ENCODE measurements around the gene OR51I1. TPM values are rescaled to one million over a fixed set of nuclear protein-coding genes. Genes with fewer than 3 reads are reported as not detected.

Gene OR51I1
- not detected in 2 replicates for total RNA-seq

GRCh38 chr11:5441414-5441813, at the start of gene OR51I1:
Gene OR51I1, minus strand, starts transcription at chr11:5441514. Its CDS starts 0 bp downstream, at chr11:5441514.

GRCh38 chr11:5488385-5488784, 47.1 kb upstream of the OR51I1 start, which contains the start of gene OR52D1:
Gene OR52D1, plus strand, starts transcription at chr11:5488685. Its CDS starts 22 bp downstream, at chr11:5488707.

GRCh38 chr11:5449023-5449422, 7.7 kb upstream of the OR51I1 start, which contains the start of gene OR51I2:
Gene OR51I2, plus strand, starts transcription at chr11:5449323. Its CDS starts 4,166 bp downstream, at chr11:5453489.

GRCh38 chr11:5421811-5422210, 19.5 kb downstream of the OR51I1 start, which contains the start of gene OR51Q1:
Gene OR51Q1, plus strand, starts transcription at chr11:5422111. Its CDS starts 90 bp downstream, at chr11:5422201.

Other genes starting within 250 kb of the OR51I1 start
- not detected in 2 replicates for gene OR51V1, start 240.8 kb downstream of the OR51I1 start, total RNA-seq
- gene HBB, start 214.4 kb downstream of the OR51I1 start, total RNA-seq: not detected in 2 replicates
- 0.83 and 1.0 TPM in 2 replicates for gene HBD, start 207.0 kb downstream of the OR51I1 start, total RNA-seq
- not detected in 2 replicates for gene HBG1, start 191.7 kb downstream of the OR51I1 start, total RNA-seq
- not detected in 2 replicates for gene HBG2, start 186.7 kb downstream of the OR51I1 start, total RNA-seq
- gene HBE1, start 171.6 kb downstream of the OR51I1 start, total RNA-seq: 0.29 and 0.33 TPM in 2 replicates
- gene OR51B4, start 139.6 kb downstream of the OR51I1 start, total RNA-seq: not detected in 2 replicates
- not detected in 2 replicates for gene OR51B2, start 117.2 kb downstream of the OR51I1 start, total RNA-seq
- gene OR51B5, start 98.0 kb downstream of the OR51I1 start, total RNA-seq: 0.29 TPM in 1 of 2 replicates, not detected in the other
- gene OR51B6, start 90.0 kb downstream of the OR51I1 start, total RNA-seq: not detected in 2 replicates
- not detected in 2 replicates for gene OR51M1, start 57.7 kb downstream of the OR51I1 start, total RNA-seq
- gene OR51Q1, start 19.4 kb downstream of the OR51I1 start, total RNA-seq: not detected in 2 replicates
- gene OR51I2, start 7.8 kb upstream of the OR51I1 start, total RNA-seq: not detected in 2 replicates
- gene OR52D1, start 47.2 kb upstream of the OR51I1 start, total RNA-seq: not detected in 2 replicates
- gene UBQLN3, start 68.4 kb upstream of the OR51I1 start, total RNA-seq: 0.15 and 0.17 TPM in 2 replicates
- 0.15 and 0.17 TPM in 2 replicates for gene UBQLNL, start 75.2 kb upstream of the OR51I1 start, total RNA-seq
- gene OR52H1, start 107.0 kb upstream of the OR51I1 start, total RNA-seq: 0.17 and 0.73 TPM in 2 replicates
- gene OR52B6, start 139.4 kb upstream of the OR51I1 start, total RNA-seq: not detected in 2 replicates
- 3.3 and 9.7 TPM in 2 replicates for gene TRIM6, start 155.1 kb upstream of the OR51I1 start, total RNA-seq
- 13.7 and 19.2 TPM in 2 replicates for gene TRIM34, start 183.5 kb upstream of the OR51I1 start, total RNA-seq
- gene TRIM5, start 243.6 kb upstream of the OR51I1 start, total RNA-seq: 40.5 and 42.0 TPM in 2 replicates
- 119 and 179 TPM in 2 replicates for gene TRIM22, start 248.3 kb upstream of the OR51I1 start, total RNA-seq